Vagina (tissue), 2 donors: ENCODE results near the gene CRYZL1. TPM values are rescaled to one million over a fixed set of nuclear protein-coding genes. Genes with fewer than 3 reads are reported as not detected.

Source experiments
- DNase-seq, 2 donors: peaks; one replicate each; pipeline ENCODE4 v3.0.0-alpha.2; 2017; ENCODE audit errors: extremely low spot score in 2 of 2
- H3K27ac ChIP-seq: fragments of 200-600 bp; sonication (generic); one replicate; pipeline ENCODE4 v1.5.1; 2019
- H3K27me3 ChIP-seq: fragments of 200-600 bp; sonication (generic); one replicate; pipeline ENCODE4 v1.5.1; 2019
- H3K36me3 ChIP-seq, 2 donors: fragments of 200-600 bp; sonication (generic); one replicate each; pipeline ENCODE4 v1.5.1; 2017 to 2019
- H3K4me1 ChIP-seq: fragments of 200-600 bp; sonication (generic); one replicate; pipeline ENCODE4 v1.5.1; 2019
- H3K4me3 ChIP-seq, 2 donors: fragments of 200-600 bp; sonication (generic); 1 replicate in 1 of 2; 2 replicates in 1 of 2; pipeline ENCODE4 v1.5.1; 2016 to 2019
- H3K9me3 ChIP-seq: fragments of 200-600 bp; sonication (generic); one replicate; pipeline ENCODE4 v1.5.1; 2019
- POLR2A ChIP-seq, 2 donors: fragments of 450-650 bp; IDR thresholded peaks; one replicate each; pipeline ENCODE4 v1.6.1; 2017; ENCODE audit warnings: antibody characterized with exemption in 2 of 2, mild to moderate bottlenecking in 2 of 2, moderate library complexity in 2 of 2
- POLR2AphosphoS5 ChIP-seq, 2 donors: sonication (generic); formaldehyde crosslinking; IDR thresholded peaks; one replicate each; pipeline ENCODE4 v1.9.0; 2017; ENCODE audit warnings: antibody characterized with exemption in 2 of 2, mild to moderate bottlenecking in 2 of 2, low read depth in 1 of 2; ENCODE audit not compliant: insufficient read depth in 1 of 2
- intact Hi-C: fragments of 100-400 bp; cut with DNase I; formaldehyde crosslinking; loops from one replicate; pipeline ENCODE4 v1.15.1; 2023
- total RNA-seq: library from RNA; depleted of rRNA; stranded (reverse); fragments of >200 nt; gene quantifications from one replicate; pipeline ENCODE4 v1.2.3, GENCODE V29; 2016
- TF ChIP-seq, protein P1 (sequence below), 3 experiments: fragments of 450-650 bp in 2 of 3; fragments of 200-600 bp in 1 of 3; sonication (generic) in 1 of 3; IDR thresholded peaks; one replicate each; pipeline ENCODE4 v1.5.1; 2017 to 2019; ENCODE audit warnings: antibody characterized with exemption in 3 of 3, mild to moderate bottlenecking in 2 of 3, moderate library complexity in 2 of 3

The CRYZL1 gene
- total RNA-seq, 1 donor from 2014 or later = 56.2 TPM

DNA sequence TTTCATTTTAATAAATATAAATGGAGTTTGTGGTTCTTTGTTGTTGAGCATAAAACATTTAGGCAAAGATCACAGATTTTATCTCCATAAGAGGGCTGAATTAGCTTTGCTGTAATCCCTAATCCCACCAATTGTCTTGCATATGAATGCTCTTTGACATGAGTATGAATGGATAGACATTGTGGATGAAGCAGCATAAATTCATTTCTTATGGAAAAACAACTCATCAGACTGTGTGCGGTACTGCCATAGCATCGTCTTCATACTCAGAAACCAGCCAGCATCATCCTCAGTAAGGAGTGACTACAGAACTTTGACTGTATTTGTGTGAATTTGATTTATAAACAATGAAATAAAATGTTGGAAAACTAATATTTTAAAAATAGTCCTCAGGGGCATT is 79.2 kb downstream of the CRYZL1 start:
- Histone ChIP-seq H3K4me3 (no peak overlapping the region), H3K36me3 (peaks cover 0 to 62% of the 10 kb centered on the region in 2 donors), H3K4me1 (peaks cover 11% of the 10 kb centered on the region), H3K9me3 (no peaks in the 10 kb centered on the region), H3K27ac (no peak overlapping the region), H3K27me3 (no peaks in the 10 kb centered on the region)
- TF ChIP-seq POLR2AphosphoS5 (IDR thresholded peaks at IDR 0.05; ENCODE audit: insufficient read depth in 1 of 2, low read depth in 1 of 2) (no peak), POLR2A (IDR thresholded peaks at IDR 0.05) (no peak)
- TF ChIP-seq, protein P1, sequence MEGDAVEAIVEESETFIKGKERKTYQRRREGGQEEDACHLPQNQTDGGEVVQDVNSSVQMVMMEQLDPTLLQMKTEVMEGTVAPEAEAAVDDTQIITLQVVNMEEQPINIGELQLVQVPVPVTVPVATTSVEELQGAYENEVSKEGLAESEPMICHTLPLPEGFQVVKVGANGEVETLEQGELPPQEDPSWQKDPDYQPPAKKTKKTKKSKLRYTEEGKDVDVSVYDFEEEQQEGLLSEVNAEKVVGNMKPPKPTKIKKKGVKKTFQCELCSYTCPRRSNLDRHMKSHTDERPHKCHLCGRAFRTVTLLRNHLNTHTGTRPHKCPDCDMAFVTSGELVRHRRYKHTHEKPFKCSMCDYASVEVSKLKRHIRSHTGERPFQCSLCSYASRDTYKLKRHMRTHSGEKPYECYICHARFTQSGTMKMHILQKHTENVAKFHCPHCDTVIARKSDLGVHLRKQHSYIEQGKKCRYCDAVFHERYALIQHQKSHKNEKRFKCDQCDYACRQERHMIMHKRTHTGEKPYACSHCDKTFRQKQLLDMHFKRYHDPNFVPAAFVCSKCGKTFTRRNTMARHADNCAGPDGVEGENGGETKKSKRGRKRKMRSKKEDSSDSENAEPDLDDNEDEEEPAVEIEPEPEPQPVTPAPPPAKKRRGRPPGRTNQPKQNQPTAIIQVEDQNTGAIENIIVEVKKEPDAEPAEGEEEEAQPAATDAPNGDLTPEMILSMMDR (IDR thresholded peaks at IDR 0.05) = no peak
- DNase-seq = no peak
- intact Hi-C loops = no loop called here

DNA sequence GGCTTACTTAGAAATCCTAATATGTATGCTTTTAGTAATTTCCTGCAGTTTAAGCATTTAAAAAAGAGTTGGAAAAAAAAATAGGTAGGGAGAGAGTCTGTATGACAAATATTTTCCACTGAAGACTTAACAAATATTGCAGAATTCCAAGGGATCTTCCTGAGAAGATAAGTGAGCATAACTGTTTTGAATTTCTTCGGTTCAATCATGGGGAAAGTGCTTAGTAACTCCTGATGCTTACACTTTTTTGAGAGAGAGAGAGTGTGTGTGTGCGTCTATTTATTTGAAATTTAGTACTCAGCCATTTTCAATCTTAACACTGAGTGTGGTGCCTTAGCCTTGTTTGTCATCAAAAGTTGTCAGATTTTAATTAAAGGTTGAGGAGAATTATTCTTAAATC is 80.2 kb downstream of the CRYZL1 start:
- Histone ChIP-seq H3K27ac (no peak overlapping the region), H3K4me1 (peaks cover 13% of the 10 kb centered on the region), H3K4me3 (no peak overlapping the region), H3K9me3 (no peaks in the 10 kb centered on the region), H3K36me3 (peaks cover 0 to 67% of the 10 kb centered on the region in 2 donors), H3K27me3 (no peaks in the 10 kb centered on the region)
- DNase-seq = no peak
- TF ChIP-seq, protein P1 (IDR thresholded peaks at IDR 0.05) = no peak
- TF ChIP-seq POLR2A (IDR thresholded peaks at IDR 0.05) = no peak
- TF ChIP-seq POLR2AphosphoS5 (IDR thresholded peaks at IDR 0.05; ENCODE audit: insufficient read depth in 1 of 2, low read depth in 1 of 2) = no peak
- intact Hi-C loops = no loop called here

- Histone ChIP-seq H3K36me3 (peaks cover 0 to 70% of the 10 kb centered on the region in 2 donors), H3K27ac (no peak overlapping the region)
These were observed 80.6 kb downstream of the CRYZL1 start for GRCh38 chr21:33560965-33561364.

DNA sequence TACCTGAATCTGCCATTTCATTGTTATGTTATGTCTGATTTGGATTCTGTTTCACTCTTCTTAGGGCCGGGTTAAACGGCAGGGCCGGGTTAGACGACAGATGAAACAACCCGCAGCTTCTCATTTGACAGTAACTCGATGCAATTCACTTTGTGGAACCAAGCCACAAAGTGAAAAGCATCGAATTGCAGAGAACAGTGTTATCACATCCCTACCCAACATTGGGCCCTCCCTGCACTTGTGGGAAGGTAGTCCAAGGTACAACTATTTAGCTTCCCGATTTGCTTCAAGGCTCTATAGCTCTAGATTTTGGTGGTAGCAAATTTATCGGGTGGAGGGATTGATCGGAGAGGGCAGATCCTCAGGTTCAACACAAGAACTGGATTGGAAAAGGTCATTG is 81.7 kb downstream of the CRYZL1 start:
- no peak overlapping the region for H3K4me3 ChIP-seq
- TF ChIP-seq, protein P1 (IDR thresholded peaks at IDR 0.05) = no peak
- TF ChIP-seq POLR2A (IDR thresholded peaks at IDR 0.05) (no peak), POLR2AphosphoS5 (IDR thresholded peaks at IDR 0.05; ENCODE audit: insufficient read depth in 1 of 2, low read depth in 1 of 2) (no peak)
- intact Hi-C loops = no loop called here
- no peaks in the 10 kb centered on the region for H3K9me3 ChIP-seq
- no peak for DNase-seq
- H3K27ac ChIP-seq = no peak overlapping the region
- no peaks in the 10 kb centered on the region for H3K27me3 ChIP-seq
- peaks cover 0 to 77% of the 10 kb centered on the region in 2 donors for H3K36me3 ChIP-seq
- H3K4me1 ChIP-seq = peaks cover 26% of the 10 kb centered on the region

More at GRCh38 chr21:33560965-33561364, 80.6 kb downstream of the CRYZL1 start:
- TF ChIP-seq POLR2AphosphoS5 (IDR thresholded peaks at IDR 0.05; ENCODE audit: insufficient read depth in 1 of 2, low read depth in 1 of 2) = no peak
- TF ChIP-seq, protein P1 (IDR thresholded peaks at IDR 0.05) = no peak
- TF ChIP-seq POLR2A (IDR thresholded peaks at IDR 0.05) = no peak
- peaks cover 17% of the 10 kb centered on the region for H3K4me1 ChIP-seq
- H3K27me3 ChIP-seq = no peaks in the 10 kb centered on the region
- no peak overlapping the region for H3K4me3 ChIP-seq
- intact Hi-C loops = no loop called here
- DNase-seq = no peak
- H3K9me3 ChIP-seq = no peaks in the 10 kb centered on the region

DNA sequence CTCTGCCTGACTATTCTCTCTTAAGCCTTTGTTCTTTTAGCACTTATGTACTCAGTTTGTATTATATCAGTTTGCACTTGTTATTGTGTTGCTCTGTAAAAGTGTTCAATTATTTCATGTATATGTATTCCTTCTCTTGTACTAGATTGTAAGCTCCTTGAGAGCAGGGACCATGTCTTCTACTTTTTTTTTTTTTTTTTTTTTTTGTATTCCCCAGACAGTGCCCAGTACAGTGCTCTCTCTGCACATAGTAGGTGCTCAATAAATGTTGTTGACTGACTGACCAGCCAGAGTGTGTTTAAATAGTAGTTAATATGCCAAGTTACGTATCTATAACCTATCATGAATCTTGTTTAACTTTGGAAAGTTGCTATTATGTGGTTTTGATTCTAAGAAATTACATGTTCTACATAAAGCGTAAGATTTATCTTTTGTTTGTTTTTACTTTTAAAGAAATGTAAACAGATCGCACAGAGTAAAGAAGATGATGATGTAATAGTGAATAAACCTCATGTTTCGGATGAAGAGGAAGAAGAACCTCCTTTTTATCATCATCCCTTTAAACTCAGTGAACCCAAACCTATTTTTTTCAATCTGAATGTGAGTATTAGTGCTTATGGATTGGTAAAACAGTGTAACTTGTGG is 82.6 kb downstream of the CRYZL1 start:
- Histone ChIP-seq H3K4me1 (peaks cover 32% of the 10 kb centered on the region), H3K4me3 (no peak overlapping the region), H3K27ac (no peak overlapping the region), H3K9me3 (no peaks in the 10 kb centered on the region), H3K36me3 (peaks cover 0 to 83% of the 10 kb centered on the region in 2 donors), H3K27me3 (no peaks in the 10 kb centered on the region)
- intact Hi-C loops = no loop called here
- no peak for DNase-seq
- TF ChIP-seq, protein P1 (IDR thresholded peaks at IDR 0.05) = no peak
- TF ChIP-seq POLR2A (IDR thresholded peaks at IDR 0.05) (no peak), POLR2AphosphoS5 (IDR thresholded peaks at IDR 0.05; ENCODE audit: insufficient read depth in 1 of 2, low read depth in 1 of 2) (no peak)
